ENCODE data around the gene HEXB.

The HEXB gene

DNA sequence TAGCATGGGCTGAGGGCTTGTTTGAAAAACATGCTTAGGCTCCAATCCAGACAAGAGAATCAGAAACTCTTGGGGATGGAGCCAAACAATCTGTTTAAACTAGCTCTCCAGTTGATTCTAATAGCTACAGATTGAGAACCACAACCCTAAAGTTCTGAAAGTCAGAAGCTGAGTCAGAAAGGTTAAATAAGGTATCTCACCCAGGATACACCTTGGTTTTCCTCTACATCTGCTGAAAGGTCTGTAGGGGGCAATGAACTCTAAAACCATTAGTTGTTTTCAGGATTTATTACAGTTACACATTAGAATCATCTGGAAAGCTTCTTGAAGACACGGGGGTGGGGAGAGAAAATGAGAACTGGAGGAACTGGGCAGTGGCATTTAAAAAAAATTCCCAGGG is 76.2 kb downstream of the HEXB start:
- DNase-seq, result no peak

DNA sequence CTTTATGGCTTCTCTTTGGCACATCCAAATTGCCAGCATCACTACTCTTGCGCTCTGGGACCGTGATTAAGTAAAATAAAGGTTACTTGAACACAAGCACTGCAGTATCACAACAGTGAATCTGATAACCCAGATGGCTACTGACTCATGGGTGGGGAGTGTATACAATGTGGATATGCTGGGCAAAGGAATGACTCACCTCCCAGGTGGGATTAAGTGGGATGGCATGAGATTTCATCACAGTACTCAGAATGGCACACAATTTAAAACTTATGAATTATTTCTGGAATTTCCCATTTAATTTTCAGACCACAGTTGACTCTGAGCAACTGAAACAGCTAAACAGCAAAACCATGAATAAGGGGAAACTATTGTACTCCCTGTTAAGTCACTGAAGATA is 77.6 kb downstream of the HEXB start:
- peak; percentile 37 for DNase-seq

DNA sequence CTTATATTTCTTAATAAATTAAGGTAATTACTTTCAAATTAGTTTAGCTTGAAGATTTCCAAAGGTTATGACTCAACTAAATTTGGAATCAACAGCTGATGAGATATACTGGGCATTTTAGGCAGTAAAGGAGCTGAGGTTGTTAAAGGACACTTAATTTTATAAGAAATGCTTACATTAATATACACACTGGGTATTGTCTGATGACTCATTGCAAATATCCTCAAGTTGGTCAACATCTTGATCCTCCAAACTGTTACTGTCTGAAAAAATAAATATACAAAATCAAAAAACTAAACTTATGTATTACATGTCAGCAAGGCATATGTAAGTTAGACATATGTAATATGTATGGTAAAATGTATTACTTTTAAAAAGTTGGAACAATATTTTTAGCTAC is 78.5 kb downstream of the HEXB start:
- no peak for DNase-seq

DNA sequence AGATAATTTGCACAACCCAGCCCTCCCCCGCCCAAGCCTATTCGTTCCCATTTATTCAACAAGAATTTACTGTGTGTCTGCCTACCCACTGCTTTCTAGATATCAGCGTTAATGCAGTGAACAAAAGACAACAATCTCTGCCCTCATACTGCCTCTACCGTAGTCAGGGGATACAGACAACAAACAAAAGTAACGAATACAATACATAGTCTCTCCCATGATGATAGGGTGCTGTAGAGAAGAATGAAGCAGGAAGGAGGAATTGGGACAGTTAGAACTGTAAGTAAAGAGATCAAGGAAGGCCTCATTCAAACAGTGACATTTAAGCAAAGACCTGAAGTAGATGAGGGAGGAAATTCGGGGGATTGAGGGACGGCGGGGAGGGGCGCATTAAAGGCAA is 80.2 kb downstream of the HEXB start:
- no peak for DNase-seq

DNA sequence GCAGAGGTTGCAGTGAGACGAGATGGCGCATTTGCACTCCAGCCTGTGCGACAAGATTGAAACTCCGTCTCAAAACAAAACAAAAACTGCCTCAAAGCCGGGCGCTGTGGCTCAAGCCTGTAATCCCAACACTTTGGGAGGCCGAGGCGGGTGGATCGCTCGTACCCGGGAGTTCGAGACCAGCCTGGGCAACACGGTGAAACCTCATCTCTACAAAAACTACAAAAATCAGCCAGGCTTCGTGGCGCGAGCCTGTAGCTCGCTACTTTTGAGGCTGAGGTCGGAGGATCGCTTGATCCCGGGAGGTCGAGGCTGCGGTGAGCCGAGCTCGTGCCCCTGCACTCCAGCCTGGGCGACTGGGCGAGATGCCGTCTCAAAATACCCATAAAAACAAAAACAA is 80.9 kb downstream of the HEXB start:
- DNase-seq, result no peak

DNA sequence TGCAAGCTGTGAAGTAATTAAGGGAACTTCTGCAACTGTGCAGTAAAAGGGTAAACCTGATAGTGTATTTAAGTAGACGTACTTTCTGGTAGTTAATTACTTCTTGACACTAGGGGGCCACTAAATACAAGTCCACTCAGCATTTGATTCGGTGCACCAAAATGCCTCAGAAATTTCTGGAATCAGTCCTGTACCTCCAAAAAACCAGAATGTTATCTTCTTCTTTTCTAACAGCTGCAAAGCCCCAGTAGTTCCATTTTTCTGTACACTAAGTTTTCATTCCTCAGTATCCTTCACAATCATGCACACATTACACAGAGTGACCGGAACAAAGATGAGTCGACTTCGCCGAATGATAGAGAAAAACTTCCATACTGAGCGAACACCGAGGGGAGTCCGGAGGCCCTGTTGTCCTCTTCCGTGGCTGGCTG is 81.4 kb downstream of the HEXB start:
- DNase-seq, result no peak

DNA sequence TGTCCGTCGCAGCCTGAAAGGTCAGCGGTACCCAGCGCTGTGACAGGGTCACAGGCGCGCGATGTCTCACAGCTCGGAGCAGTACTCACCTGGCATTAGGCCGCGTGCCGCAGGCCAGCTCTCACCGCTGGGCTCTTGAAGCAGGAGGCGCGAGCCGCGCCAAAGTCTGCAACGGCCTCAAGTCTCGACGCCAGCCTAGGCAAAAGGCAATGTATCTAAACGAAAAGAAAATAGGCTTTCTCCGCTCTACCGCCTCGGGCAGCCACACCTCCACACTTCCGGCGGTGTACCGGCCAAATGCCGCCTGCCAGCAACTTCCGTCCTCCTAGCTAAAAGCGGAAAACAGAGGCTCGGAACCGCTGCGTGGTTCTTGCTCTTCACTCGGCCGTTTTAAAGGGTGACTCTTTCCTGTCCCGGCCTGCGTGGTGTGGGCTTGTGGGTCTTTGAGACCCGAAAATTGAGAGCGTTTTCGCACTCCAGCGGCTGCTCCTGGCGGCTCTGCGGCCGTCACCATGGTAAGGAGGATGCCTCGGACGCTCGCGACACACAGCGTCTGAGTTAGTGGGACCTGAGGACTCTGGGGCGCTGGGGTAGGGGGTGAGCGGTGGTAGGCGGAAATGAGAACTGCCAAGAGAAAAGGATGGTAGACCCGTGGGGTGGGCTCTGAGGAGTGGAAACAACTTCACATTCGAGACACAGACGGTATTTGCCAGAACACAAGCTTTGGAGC is 82.0 kb downstream of the HEXB start, which contains the start of the genes GFM2 and NSA2:
Gene GFM2 (minus strand): TSS at position 269 of the 730 bp plus-strand sequence. CDS start 3,375 bp downstream, outside the sequence.
Gene NSA2 (plus strand): TSS at position 401 of the 730 bp plus-strand sequence. CDS start 112 bp downstream, at position 513.
- peak; percentile 96 for DNase-seq

DNA sequence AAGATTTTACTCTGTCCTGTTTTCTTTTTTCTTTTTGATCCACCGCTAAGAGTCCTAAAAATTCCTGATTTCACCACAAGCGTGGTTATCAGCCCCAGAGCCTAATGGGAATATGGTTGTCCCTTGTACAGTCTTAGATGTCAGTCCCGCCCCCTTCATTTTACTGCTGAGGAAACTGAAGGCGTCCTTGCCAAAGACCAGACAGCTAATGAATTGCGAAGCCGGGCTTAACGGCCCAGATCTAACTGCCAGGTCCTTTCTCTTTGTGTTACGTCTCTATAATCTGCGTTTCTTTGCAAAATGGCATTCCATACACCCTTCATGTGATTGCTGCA is 82.5 kb downstream of the HEXB start:
- DNase-seq, result peak; percentile 21

Measured in activated naive CD4-positive, alpha-beta T cell treated with Interleukin-2 at 50 U/mL for 16 hours (primary cell).